Measurements from ENCODE around the gene TMTC2. TPM values are rescaled to one million over a fixed set of nuclear protein-coding genes. Genes with fewer than 3 reads are reported as not detected.

The TMTC2 gene
- total RNA-seq, 6 experiments from 2014 or later: 0.74 to 1.9 (median 0.96) TPM

DNA sequence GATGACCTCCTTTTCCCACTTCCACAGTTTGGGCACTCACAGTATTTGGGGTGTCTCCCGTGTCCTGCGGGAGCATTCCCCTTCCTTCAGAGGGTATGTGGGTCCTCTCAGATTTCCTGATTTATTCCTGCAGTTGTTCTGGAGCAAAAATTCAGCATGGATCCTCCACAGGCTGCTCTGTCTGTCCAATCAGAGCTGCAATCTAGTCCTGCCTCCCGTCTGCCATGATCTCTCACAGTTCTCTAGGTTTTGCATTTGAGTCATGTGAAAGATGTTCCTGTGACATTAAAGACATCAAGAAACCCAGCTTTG, 435.9 kb downstream of the TMTC2 start:
- DNase-seq (no peak), ATAC-seq (no peak)
- no peak for TF ChIP-seq POLR2A (IDR thresholded peaks at IDR 0.05)
- TF ChIP-seq, protein P1, sequence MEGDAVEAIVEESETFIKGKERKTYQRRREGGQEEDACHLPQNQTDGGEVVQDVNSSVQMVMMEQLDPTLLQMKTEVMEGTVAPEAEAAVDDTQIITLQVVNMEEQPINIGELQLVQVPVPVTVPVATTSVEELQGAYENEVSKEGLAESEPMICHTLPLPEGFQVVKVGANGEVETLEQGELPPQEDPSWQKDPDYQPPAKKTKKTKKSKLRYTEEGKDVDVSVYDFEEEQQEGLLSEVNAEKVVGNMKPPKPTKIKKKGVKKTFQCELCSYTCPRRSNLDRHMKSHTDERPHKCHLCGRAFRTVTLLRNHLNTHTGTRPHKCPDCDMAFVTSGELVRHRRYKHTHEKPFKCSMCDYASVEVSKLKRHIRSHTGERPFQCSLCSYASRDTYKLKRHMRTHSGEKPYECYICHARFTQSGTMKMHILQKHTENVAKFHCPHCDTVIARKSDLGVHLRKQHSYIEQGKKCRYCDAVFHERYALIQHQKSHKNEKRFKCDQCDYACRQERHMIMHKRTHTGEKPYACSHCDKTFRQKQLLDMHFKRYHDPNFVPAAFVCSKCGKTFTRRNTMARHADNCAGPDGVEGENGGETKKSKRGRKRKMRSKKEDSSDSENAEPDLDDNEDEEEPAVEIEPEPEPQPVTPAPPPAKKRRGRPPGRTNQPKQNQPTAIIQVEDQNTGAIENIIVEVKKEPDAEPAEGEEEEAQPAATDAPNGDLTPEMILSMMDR (IDR thresholded peaks at IDR 0.05): no peak

DNA sequence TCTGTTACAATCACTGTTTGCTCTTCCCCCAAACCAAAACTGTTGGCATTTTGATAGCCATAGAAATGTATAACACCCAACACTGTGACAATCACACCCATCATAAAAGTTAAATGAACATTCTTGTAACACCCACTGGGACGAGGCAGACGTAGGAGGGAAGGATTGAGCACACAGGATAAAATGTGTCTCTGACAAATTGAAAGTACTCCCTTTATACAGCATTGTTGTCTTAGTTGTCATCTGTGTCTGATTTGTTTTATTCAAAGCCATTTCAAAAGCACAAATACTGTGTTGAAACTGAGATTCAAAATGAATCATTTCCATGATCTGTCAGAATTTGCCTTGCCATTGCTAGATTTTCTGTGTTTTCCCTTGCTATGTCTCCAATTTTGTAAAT, 436.3 kb downstream of the TMTC2 start:
- WGBS (ENCODE audit: insufficient coverage, low coverage, low lambda C conversion rate, missing lambda C conversion rate): 41% methylated on average over 2 of the region's 2 CpGs
- H3K27ac ChIP-seq: no peak overlapping the region
- no peak for DNase-seq
- no peaks in the 10 kb centered on the region for H3K36me3 ChIP-seq
- intact Hi-C loops (cut with DNase I): no loop called here
- H3K4me3 ChIP-seq: no peak overlapping the region
- ATAC-seq: no peak
- H3K27me3 ChIP-seq: no peaks in the 10 kb centered on the region
- H3K9me3 ChIP-seq: no peaks in the 10 kb centered on the region
- TF ChIP-seq, protein P1 (IDR thresholded peaks at IDR 0.05): no peak
- TF ChIP-seq POLR2A (IDR thresholded peaks at IDR 0.05): no peak
- H3K4me1 ChIP-seq: no peaks in the 10 kb centered on the region

More for the DNA sequence above, 435.9 kb downstream of the TMTC2 start:
- intact Hi-C loops (cut with DNase I): no loop called here
- Histone ChIP-seq H3K27ac (no peak overlapping the region), H3K4me3 (no peak overlapping the region), H3K36me3 (no peaks in the 10 kb centered on the region), H3K9me3 (no peaks in the 10 kb centered on the region), H3K27me3 (no peaks in the 10 kb centered on the region), H3K4me1 (no peaks in the 10 kb centered on the region)
- 57% methylated on average over 1 of the region's 3 CpGs for WGBS (ENCODE audit: insufficient coverage, low coverage, low lambda C conversion rate, missing lambda C conversion rate)

DNA sequence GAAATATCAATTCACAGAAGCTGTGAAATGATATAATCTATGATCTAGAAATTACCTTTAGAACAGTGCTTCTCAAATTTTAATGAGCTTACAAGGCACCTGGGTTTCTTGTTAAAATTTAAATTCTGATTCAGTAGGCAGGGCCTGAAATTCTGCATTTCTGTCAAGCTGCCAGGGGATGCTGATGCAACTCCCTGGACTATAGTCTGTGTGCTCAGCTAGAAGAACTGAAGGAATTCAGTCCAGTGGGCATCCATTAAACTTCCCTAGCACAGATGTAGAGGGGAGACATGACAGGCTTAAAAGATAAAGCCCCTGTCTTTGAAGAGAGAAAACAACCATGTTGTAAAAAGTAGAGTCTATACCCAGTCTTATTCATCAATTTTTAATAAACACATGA, 441.8 kb downstream of the TMTC2 start:
- H3K9me3 ChIP-seq: no peaks in the 10 kb centered on the region
- no peaks in the 10 kb centered on the region for H3K4me1 ChIP-seq
- no peak overlapping the region for H3K4me3 ChIP-seq
- H3K27me3 ChIP-seq: no peaks in the 10 kb centered on the region
- TF ChIP-seq, protein P1 (IDR thresholded peaks at IDR 0.05): no peak
- no peak for TF ChIP-seq POLR2A (IDR thresholded peaks at IDR 0.05)
- H3K27ac ChIP-seq: no peak overlapping the region
- intact Hi-C loops (cut with DNase I): no loop called here
- ATAC-seq: no peak
- no peak for DNase-seq
- no peaks in the 10 kb centered on the region for H3K36me3 ChIP-seq

DNA sequence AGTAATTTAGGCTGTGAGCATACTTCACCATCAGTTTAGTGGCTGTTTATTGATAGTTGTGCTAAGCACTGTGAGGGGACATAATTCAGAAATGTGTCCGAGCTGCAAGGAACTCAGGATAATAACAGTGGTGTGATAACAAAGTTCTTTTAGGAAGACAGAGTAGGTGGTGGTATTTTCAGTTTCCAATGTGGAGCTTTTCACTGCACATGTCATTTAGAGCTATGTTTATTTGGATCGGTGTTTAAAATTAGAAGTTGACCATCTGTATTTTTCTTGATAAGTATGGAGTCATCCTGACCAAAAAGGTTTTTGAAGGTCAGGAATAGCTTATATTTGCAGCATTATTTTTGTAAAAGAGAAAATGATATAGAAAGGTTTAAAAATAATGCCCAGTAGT, 443.5 kb downstream of the TMTC2 start:
- Histone ChIP-seq H3K27me3 (no peaks in the 10 kb centered on the region), H3K36me3 (no peaks in the 10 kb centered on the region), H3K27ac (no peak overlapping the region), H3K4me1 (no peaks in the 10 kb centered on the region), H3K9me3 (no peaks in the 10 kb centered on the region), H3K4me3 (no peak overlapping the region)
- ATAC-seq: no peak
- 65% methylated on average over 2 of the region's 2 CpGs for WGBS (ENCODE audit: insufficient coverage, low coverage, low lambda C conversion rate, missing lambda C conversion rate)
- no peak for TF ChIP-seq POLR2A (IDR thresholded peaks at IDR 0.05)
- TF ChIP-seq, protein P1 (IDR thresholded peaks at IDR 0.05): no peak
- intact Hi-C loops (cut with DNase I): no loop called here
- DNase-seq: no peak

DNA sequence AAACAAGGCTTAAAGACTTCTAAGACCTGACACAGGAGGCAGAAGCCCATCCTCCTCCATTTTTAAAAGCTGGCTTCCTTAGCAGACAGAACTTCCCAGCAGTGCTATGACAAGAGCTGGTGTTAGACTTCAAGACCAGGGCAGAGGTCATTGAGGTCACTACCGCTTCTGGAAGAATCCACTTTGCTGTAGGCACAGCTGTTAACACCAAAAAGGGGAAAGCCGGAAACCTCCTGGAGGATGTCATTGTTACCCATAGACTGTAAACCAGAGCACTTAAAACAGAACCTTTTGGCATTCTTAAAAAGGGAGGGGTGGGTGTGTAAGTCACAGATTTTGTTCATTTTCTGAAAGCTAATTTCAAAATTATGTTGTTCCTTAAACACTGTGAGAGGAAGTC, 445.7 kb downstream of the TMTC2 start:
- WGBS (ENCODE audit: insufficient coverage, low coverage, low lambda C conversion rate, missing lambda C conversion rate): 91% methylated on average over 2 of the region's 2 CpGs
- Histone ChIP-seq H3K27me3 (no peaks in the 10 kb centered on the region), H3K36me3 (no peaks in the 10 kb centered on the region), H3K27ac (no peak overlapping the region), H3K4me1 (no peaks in the 10 kb centered on the region), H3K4me3 (no peak overlapping the region), H3K9me3 (no peaks in the 10 kb centered on the region)
- ATAC-seq: no peak
- no peak for DNase-seq
- TF ChIP-seq, protein P1 (IDR thresholded peaks at IDR 0.05): no peak
- intact Hi-C loops (cut with DNase I): no loop called here
